ENCODE measurements around the gene USP20.

GRCh38 chr9:129910628-129911567 is 75.6 kb downstream of the USP20 start:
- no peak for TF ChIP-seq CTCF (IDR thresholded peaks at IDR 0.05)
- TF ChIP-seq POLR2A (IDR thresholded peaks at IDR 0.05) = no peak
